Measurements from ENCODE around the gene ELF5. TPM values are rescaled to one million over a fixed set of nuclear protein-coding genes. Genes with fewer than 3 reads are reported as not detected.

The ELF5 gene
- total and polyA plus RNA-seq, 9 donors: 0.07 to 2.8 (median 0.15) TPM; not detected in 4

GRCh38 chr11:34444428-34444827, 69.2 kb downstream of the ELF5 start:
- no peak for DNase-seq
- Histone ChIP-seq H3K27ac (ENCODE audit: low read length) (no peak overlapping the region), H3K4me3 (ENCODE audit: low read length) (no peak overlapping the region), H3K4me1 (ENCODE audit: control insufficient read depth, insufficient read depth, low read length) (peaks cover 17% of the 10 kb centered on the region), H3K27me3 (ENCODE audit: control insufficient read depth, insufficient read depth, low read length) (no peaks in the 10 kb centered on the region), H3K36me3 (ENCODE audit: control insufficient read depth, insufficient read depth, low read length) (peaks cover 8% of the 10 kb centered on the region), H3K9me3 (replicated peaks; ENCODE audit: control insufficient read depth, low read depth, low read length) (peaks cover 4% of the 10 kb centered on the region)
- no CpG with 5 or more reads among the region's 4 CpGs for WGBS (ENCODE audit: insufficient coverage)

DNA sequence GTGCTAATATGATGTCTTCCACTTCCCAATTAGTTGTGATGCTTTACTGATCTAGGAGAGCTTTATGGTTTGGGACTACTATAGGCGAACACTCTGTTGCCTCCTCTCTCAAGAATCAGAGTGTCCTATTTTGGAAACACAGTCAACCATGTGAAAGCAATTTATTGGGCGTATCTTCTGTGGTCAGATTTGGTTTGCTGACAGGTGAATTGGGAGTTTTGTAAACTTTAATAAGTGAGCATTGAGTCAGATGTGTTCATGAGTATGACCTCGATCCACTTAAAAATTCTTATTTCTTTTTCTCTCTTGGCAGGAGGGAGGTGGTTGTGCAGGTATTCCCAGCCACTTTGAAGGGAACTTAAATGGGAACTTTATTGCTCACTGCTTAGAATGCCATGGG, 70.5 kb downstream of the ELF5 start:
- no peaks in the 10 kb centered on the region for H3K27me3 ChIP-seq (ENCODE audit: control insufficient read depth, insufficient read depth, low read length)
- 100% methylated on average over 1 of the region's 3 CpGs for WGBS (ENCODE audit: insufficient coverage)
- DNase-seq: no peak
- peaks cover 4% of the 10 kb centered on the region for H3K9me3 ChIP-seq (replicated peaks; ENCODE audit: control insufficient read depth, low read depth, low read length)
- H3K36me3 ChIP-seq (ENCODE audit: control insufficient read depth, insufficient read depth, low read length): peaks cover 5% of the 10 kb centered on the region
- H3K27ac ChIP-seq (ENCODE audit: low read length): no peak overlapping the region
- H3K4me1 ChIP-seq (ENCODE audit: control insufficient read depth, insufficient read depth, low read length): peaks cover 14% of the 10 kb centered on the region
- H3K4me3 ChIP-seq (ENCODE audit: low read length): no peak overlapping the region

DNA sequence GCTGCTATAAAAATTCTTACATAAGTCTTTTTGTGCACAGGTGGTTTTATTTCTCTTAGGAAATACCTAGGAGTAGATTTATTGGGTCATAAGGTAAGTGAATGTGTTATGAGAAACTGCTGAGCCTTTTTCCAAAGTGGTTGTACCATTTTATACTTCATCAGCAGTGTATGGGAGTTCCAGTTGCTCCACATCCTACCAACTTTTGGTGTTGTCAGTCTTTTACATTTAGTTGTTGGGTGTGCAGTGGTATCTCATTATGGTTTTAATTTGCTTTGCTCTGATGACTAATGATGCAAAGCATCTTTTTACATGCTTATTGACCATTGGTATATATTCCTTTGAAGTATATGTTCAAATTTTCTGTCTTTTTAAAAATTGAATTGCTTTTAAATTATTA, 71.8 kb downstream of the ELF5 start:
- Histone ChIP-seq H3K4me1 (ENCODE audit: control insufficient read depth, insufficient read depth, low read length) (peaks cover 9% of the 10 kb centered on the region), H3K27ac (ENCODE audit: low read length) (no peak overlapping the region)

DNA sequence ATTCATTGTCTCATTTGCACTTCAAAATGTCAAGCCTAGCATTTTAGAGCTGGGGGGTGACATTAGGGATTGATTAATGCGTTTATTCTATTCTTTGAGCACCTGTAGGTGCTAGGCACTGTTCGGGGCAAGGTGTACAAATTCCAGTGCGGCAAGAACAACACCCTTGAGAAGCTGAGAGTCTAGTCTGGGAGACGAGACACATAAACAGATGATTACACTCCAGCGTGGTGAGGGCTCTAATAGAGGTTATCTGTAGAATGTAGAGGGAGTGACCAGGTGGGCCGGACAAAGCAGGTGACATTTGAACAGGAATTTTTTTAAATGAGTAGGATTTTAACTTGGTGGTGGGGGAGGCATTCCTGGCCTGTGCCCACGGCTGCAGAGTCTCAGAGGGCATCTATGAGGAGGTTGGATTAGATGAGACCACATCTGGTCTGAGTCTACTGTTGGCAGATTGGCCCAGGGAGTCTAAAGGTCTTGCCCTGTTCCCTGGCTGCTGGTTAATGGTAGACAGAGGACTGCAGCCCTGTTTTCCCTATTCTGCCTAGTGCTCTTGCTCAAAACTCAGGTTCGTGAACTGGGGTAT, 73.9 kb downstream of the ELF5 start:
- DNase-seq: no peak
- Histone ChIP-seq H3K27ac (ENCODE audit: low read length) (peak overlapping the region; percentile 92), H3K27me3 (ENCODE audit: control insufficient read depth, insufficient read depth, low read length) (no peaks in the 10 kb centered on the region), H3K4me1 (ENCODE audit: control insufficient read depth, insufficient read depth, low read length) (peaks cover 9% of the 10 kb centered on the region), H3K36me3 (ENCODE audit: control insufficient read depth, insufficient read depth, low read length) (peaks cover 5% of the 10 kb centered on the region), H3K9me3 (replicated peaks; ENCODE audit: control insufficient read depth, low read depth, low read length) (peaks cover 4% of the 10 kb centered on the region), H3K4me3 (ENCODE audit: low read length) (peak overlapping the region; percentile 71)
- 37% methylated on average over 7 of the region's 8 CpGs for WGBS (ENCODE audit: insufficient coverage)

More for the DNA sequence above, 71.8 kb downstream of the ELF5 start:
- Histone ChIP-seq H3K9me3 (replicated peaks; ENCODE audit: control insufficient read depth, low read depth, low read length) (peaks cover 4% of the 10 kb centered on the region), H3K36me3 (ENCODE audit: control insufficient read depth, insufficient read depth, low read length) (peaks cover 5% of the 10 kb centered on the region), H3K4me3 (ENCODE audit: low read length) (no peak overlapping the region), H3K27me3 (ENCODE audit: control insufficient read depth, insufficient read depth, low read length) (no peaks in the 10 kb centered on the region)
- no peak for DNase-seq

DNA sequence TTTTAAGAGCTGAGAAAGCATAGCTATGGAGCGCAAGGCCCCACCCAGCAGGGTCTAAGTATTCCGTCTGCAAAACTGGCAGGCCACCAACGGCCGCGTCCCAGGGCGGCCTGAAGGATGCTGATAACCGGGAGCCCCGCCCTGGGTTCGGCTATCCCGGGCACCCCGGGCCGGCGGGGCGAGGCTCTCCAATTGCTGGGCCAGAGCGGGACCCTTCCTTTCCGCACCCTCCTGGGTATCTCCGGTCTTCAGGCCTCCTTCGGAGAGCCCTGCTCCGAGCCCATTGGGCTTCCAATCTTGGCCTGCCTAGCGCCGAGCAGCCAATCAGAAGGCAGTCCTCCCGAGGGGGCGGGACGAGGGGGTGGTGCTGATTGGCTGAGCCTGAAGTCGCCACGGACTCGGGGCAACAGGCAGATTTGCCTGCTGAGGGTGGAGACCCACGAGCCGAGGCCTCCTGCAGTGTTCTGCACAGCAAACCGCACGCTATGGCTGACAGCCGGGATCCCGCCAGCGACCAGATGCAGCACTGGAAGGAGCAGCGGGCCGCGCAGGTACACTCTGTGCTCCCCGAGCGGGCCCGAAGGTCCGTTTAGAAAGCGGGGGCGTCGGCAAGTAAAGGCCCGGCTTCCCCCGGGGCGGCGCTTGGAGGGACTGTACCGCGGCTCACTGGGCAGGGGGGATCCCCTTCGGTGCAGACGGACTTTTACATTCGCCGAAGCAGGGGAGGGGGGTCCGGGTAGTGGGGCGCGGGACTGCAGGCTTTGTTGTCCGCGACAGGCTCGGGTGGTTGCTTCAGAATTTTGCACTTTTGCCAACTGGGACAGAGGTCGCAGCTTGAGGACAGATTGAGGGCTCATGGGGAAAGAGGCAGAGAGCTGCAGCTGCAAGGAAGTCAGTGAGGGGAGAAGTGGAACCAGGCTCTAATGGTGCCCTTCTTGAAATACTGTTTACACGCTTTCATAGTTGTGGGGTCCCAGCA, 74.8 kb downstream of the ELF5 start, which contains the start of gene CAT:
CAT (plus strand) TSS at position 406 of the 979 bp plus-strand sequence; CDS start at position 486, 80 bp downstream.
- H3K9me3 ChIP-seq (replicated peaks; ENCODE audit: control insufficient read depth, low read depth, low read length): peaks cover 4% of the 10 kb centered on the region
- H3K27ac ChIP-seq (ENCODE audit: low read length): peak within 1 kb of the TSS; percentile 92
- peaks cover 5% of the 10 kb centered on the region for H3K36me3 ChIP-seq (ENCODE audit: control insufficient read depth, insufficient read depth, low read length)
- H3K27me3 ChIP-seq (ENCODE audit: control insufficient read depth, insufficient read depth, low read length): no peaks in the 10 kb centered on the region
- peak within 1 kb of the TSS; percentile 71 for H3K4me3 ChIP-seq (ENCODE audit: low read length)
- DNase-seq: peak; percentile 99
- WGBS (ENCODE audit: insufficient coverage): under 1% methylated on average over 59 of the region's 62 CpGs
- peaks cover 9% of the 10 kb centered on the region for H3K4me1 ChIP-seq (ENCODE audit: control insufficient read depth, insufficient read depth, low read length)

- no CpG with 5 or more reads among the region's 2 CpGs for WGBS (ENCODE audit: insufficient coverage)
- peaks cover 4% of the 10 kb centered on the region for H3K9me3 ChIP-seq (replicated peaks; ENCODE audit: control insufficient read depth, low read depth, low read length)
- H3K4me3 ChIP-seq (ENCODE audit: low read length): peak overlapping the region; percentile 71
- peaks cover 3% of the 10 kb centered on the region for H3K36me3 ChIP-seq (ENCODE audit: control insufficient read depth, insufficient read depth, low read length)
- H3K4me1 ChIP-seq (ENCODE audit: control insufficient read depth, insufficient read depth, low read length): peaks cover 9% of the 10 kb centered on the region
- H3K27me3 ChIP-seq (ENCODE audit: control insufficient read depth, insufficient read depth, low read length): no peaks in the 10 kb centered on the region
- H3K27ac ChIP-seq (ENCODE audit: low read length): no peak overlapping the region
- DNase-seq: no peak
These were observed 76.1 kb downstream of the ELF5 start for GRCh38 chr11:34437224-34438125.

GRCh38 chr11:34433899-34434298, 79.7 kb downstream of the ELF5 start:
- no peaks in the 10 kb centered on the region for H3K9me3 ChIP-seq (replicated peaks; ENCODE audit: control insufficient read depth, low read depth, low read length)
- 100% methylated on average over 1 of the region's 3 CpGs for WGBS (ENCODE audit: insufficient coverage)
- DNase-seq: no peak
- H3K4me1 ChIP-seq (ENCODE audit: control insufficient read depth, insufficient read depth, low read length): no peaks in the 10 kb centered on the region
- no peaks in the 10 kb centered on the region for H3K36me3 ChIP-seq (ENCODE audit: control insufficient read depth, insufficient read depth, low read length)
- no peaks in the 10 kb centered on the region for H3K27me3 ChIP-seq (ENCODE audit: control insufficient read depth, insufficient read depth, low read length)
- no peak overlapping the region for H3K4me3 ChIP-seq (ENCODE audit: low read length)
- H3K27ac ChIP-seq (ENCODE audit: low read length): no peak overlapping the region

- Histone ChIP-seq H3K36me3 (ENCODE audit: control insufficient read depth, insufficient read depth, low read length) (no peaks in the 10 kb centered on the region), H3K4me1 (ENCODE audit: control insufficient read depth, insufficient read depth, low read length) (no peaks in the 10 kb centered on the region), H3K9me3 (replicated peaks; ENCODE audit: control insufficient read depth, low read depth, low read length) (no peaks in the 10 kb centered on the region), H3K4me3 (ENCODE audit: low read length) (no peak overlapping the region), H3K27me3 (ENCODE audit: control insufficient read depth, insufficient read depth, low read length) (no peaks in the 10 kb centered on the region), H3K27ac (ENCODE audit: low read length) (no peak overlapping the region)
- WGBS (ENCODE audit: insufficient coverage): 55% methylated on average over 2 of the region's 5 CpGs
- DNase-seq: no peak
These were observed 80.8 kb downstream of the ELF5 start for GRCh38 chr11:34432822-34433221.

- H3K27ac ChIP-seq (ENCODE audit: low read length): no peak overlapping the region
- no peak for DNase-seq
- WGBS (ENCODE audit: insufficient coverage): no CpG with 5 or more reads among the region's 4 CpGs
These were observed 81.6 kb downstream of the ELF5 start for GRCh38 chr11:34431979-34432378.

More at GRCh38 chr11:34431979-34432378, 81.6 kb downstream of the ELF5 start:
- Histone ChIP-seq H3K9me3 (replicated peaks; ENCODE audit: control insufficient read depth, low read depth, low read length) (no peaks in the 10 kb centered on the region), H3K4me3 (ENCODE audit: low read length) (no peak overlapping the region), H3K27me3 (ENCODE audit: control insufficient read depth, insufficient read depth, low read length) (no peaks in the 10 kb centered on the region), H3K4me1 (ENCODE audit: control insufficient read depth, insufficient read depth, low read length) (no peaks in the 10 kb centered on the region), H3K36me3 (ENCODE audit: control insufficient read depth, insufficient read depth, low read length) (no peaks in the 10 kb centered on the region)

Data from muscle of leg (tissue), 11 donors.